Neural progenitor cell (in vitro differentiated cells): ENCODE results near the gene ARHGAP15.

Experiments
- EZH2 ChIP-seq: fragments of 200-600 bp; sonication (generic); IDR thresholded peaks from 2 replicates; pipeline ENCODE4 v1.6.1; 2017; ENCODE audit warnings: antibody characterized with exemption, mild to moderate bottlenecking, moderate library complexity
- EZH2phosphoT487 ChIP-seq: fragments of 200-600 bp; sonication (generic); IDR thresholded peaks from 2 replicates; pipeline ENCODE4 v1.6.1; 2017; ENCODE audit warnings: antibody characterized with exemption
- TF ChIP-seq, protein P1 (sequence below): fragments of 200-600 bp; sonication (generic); IDR thresholded peaks from 2 replicates; pipeline ENCODE4 v1.5.1; 2017; ENCODE audit warnings: antibody characterized with exemption, mild to moderate bottlenecking

- TF ChIP-seq, protein P1, sequence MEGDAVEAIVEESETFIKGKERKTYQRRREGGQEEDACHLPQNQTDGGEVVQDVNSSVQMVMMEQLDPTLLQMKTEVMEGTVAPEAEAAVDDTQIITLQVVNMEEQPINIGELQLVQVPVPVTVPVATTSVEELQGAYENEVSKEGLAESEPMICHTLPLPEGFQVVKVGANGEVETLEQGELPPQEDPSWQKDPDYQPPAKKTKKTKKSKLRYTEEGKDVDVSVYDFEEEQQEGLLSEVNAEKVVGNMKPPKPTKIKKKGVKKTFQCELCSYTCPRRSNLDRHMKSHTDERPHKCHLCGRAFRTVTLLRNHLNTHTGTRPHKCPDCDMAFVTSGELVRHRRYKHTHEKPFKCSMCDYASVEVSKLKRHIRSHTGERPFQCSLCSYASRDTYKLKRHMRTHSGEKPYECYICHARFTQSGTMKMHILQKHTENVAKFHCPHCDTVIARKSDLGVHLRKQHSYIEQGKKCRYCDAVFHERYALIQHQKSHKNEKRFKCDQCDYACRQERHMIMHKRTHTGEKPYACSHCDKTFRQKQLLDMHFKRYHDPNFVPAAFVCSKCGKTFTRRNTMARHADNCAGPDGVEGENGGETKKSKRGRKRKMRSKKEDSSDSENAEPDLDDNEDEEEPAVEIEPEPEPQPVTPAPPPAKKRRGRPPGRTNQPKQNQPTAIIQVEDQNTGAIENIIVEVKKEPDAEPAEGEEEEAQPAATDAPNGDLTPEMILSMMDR = no peak
- TF ChIP-seq EZH2 (no peak), EZH2phosphoT487 (no peak)
Observed at GRCh38 chr2:143279672-143280071, 150.5 kb downstream of the ARHGAP15 start.
